ENCODE data around the gene SGSM1.
"Not testable (repeated sequence)": the region's sequence is repeated elsewhere in the genome, so short reads cannot be mapped to it uniquely, and the experiment has no call there.

Gene SGSM1

GRCh38 chr22:24837517-24837916 is 31.5 kb downstream of the SGSM1 start:
- not testable (repeated sequence) for H3K4me3 ChIP-seq (ENCODE audit: low read depth in 1 of 2, low read length in 2 of 2); H3K36me3 ChIP-seq (ENCODE audit: control insufficient read depth in 1 of 2, insufficient read depth in 2 of 2, low read length in 2 of 2); H3K9me3 ChIP-seq (ENCODE audit: control insufficient read depth in 1 of 2, low read length in 2 of 2); H3K9ac ChIP-seq (ENCODE audit: low read depth in 1 of 2, low read length in 2 of 2); H3K4me1 ChIP-seq (ENCODE audit: control insufficient read depth in 1 of 2, insufficient read depth in 2 of 2, low read length in 2 of 2); H3K27ac ChIP-seq (ENCODE audit: low read depth, low read length); H3K27me3 ChIP-seq (ENCODE audit: control insufficient read depth in 1 of 2, insufficient read depth in 2 of 2, low read length in 2 of 2)

GRCh38 chr22:24841261-24841660 is 35.2 kb downstream of the SGSM1 start:
- no peaks in the 10 kb centered on the region for H3K36me3 ChIP-seq (ENCODE audit: control insufficient read depth in 1 of 2, insufficient read depth in 2 of 2, low read length in 2 of 2)
- no peak overlapping the region for H3K27ac ChIP-seq (ENCODE audit: low read depth, low read length)
- no peaks in the 10 kb centered on the region for H3K27me3 ChIP-seq (ENCODE audit: control insufficient read depth in 1 of 2, insufficient read depth in 2 of 2, low read length in 2 of 2)
- no peak overlapping the region for H3K4me3 ChIP-seq (ENCODE audit: low read depth in 1 of 2, low read length in 2 of 2)
- no peaks in the 10 kb centered on the region for H3K4me1 ChIP-seq (ENCODE audit: control insufficient read depth in 1 of 2, insufficient read depth in 2 of 2, low read length in 2 of 2)
- H3K9me3 ChIP-seq (ENCODE audit: control insufficient read depth in 1 of 2, low read length in 2 of 2), result no peaks in the 10 kb centered on the region
- H3K9ac ChIP-seq (ENCODE audit: low read depth in 1 of 2, low read length in 2 of 2), result no peak overlapping the region

GRCh38 chr22:24843048-24843447 is 37.0 kb downstream of the SGSM1 start:
- Histone ChIP-seq H3K27ac (ENCODE audit: low read depth, low read length) (no peak overlapping the region), H3K9ac (ENCODE audit: low read depth in 1 of 2, low read length in 2 of 2) (no peak overlapping the region), H3K27me3 (ENCODE audit: control insufficient read depth in 1 of 2, insufficient read depth in 2 of 2, low read length in 2 of 2) (no peaks in the 10 kb centered on the region), H3K4me3 (ENCODE audit: low read depth in 1 of 2, low read length in 2 of 2) (no peak overlapping the region), H3K9me3 (ENCODE audit: control insufficient read depth in 1 of 2, low read length in 2 of 2) (no peaks in the 10 kb centered on the region), H3K36me3 (ENCODE audit: control insufficient read depth in 1 of 2, insufficient read depth in 2 of 2, low read length in 2 of 2) (no peaks in the 10 kb centered on the region), H3K4me1 (ENCODE audit: control insufficient read depth in 1 of 2, insufficient read depth in 2 of 2, low read length in 2 of 2) (no peaks in the 10 kb centered on the region)

- Histone ChIP-seq H3K4me1 (ENCODE audit: control insufficient read depth in 1 of 2, insufficient read depth in 2 of 2, low read length in 2 of 2) (no peaks in the 10 kb centered on the region), H3K36me3 (ENCODE audit: control insufficient read depth in 1 of 2, insufficient read depth in 2 of 2, low read length in 2 of 2) (no peaks in the 10 kb centered on the region), H3K4me3 (ENCODE audit: low read depth in 1 of 2, low read length in 2 of 2) (no peak overlapping the region), H3K9ac (ENCODE audit: low read depth in 1 of 2, low read length in 2 of 2) (no peak overlapping the region), H3K27ac (ENCODE audit: low read depth, low read length) (no peak overlapping the region), H3K9me3 (ENCODE audit: control insufficient read depth in 1 of 2, low read length in 2 of 2) (no peaks in the 10 kb centered on the region), H3K27me3 (ENCODE audit: control insufficient read depth in 1 of 2, insufficient read depth in 2 of 2, low read length in 2 of 2) (no peaks in the 10 kb centered on the region)
Observed at GRCh38 chr22:24845041-24845898, 39.3 kb downstream of the SGSM1 start.

GRCh38 chr22:24847490-24847889 is 41.5 kb downstream of the SGSM1 start:
- no peaks in the 10 kb centered on the region for H3K9me3 ChIP-seq (ENCODE audit: control insufficient read depth in 1 of 2, low read length in 2 of 2)
- no peaks in the 10 kb centered on the region for H3K36me3 ChIP-seq (ENCODE audit: control insufficient read depth in 1 of 2, insufficient read depth in 2 of 2, low read length in 2 of 2)
- H3K9ac ChIP-seq (ENCODE audit: low read depth in 1 of 2, low read length in 2 of 2), result no peak overlapping the region
- no peak overlapping the region for H3K4me3 ChIP-seq (ENCODE audit: low read depth in 1 of 2, low read length in 2 of 2)
- no peak overlapping the region for H3K27ac ChIP-seq (ENCODE audit: low read depth, low read length)
- H3K4me1 ChIP-seq (ENCODE audit: control insufficient read depth in 1 of 2, insufficient read depth in 2 of 2, low read length in 2 of 2), result no peaks in the 10 kb centered on the region
- no peaks in the 10 kb centered on the region for H3K27me3 ChIP-seq (ENCODE audit: control insufficient read depth in 1 of 2, insufficient read depth in 2 of 2, low read length in 2 of 2)

- Histone ChIP-seq H3K4me1 (ENCODE audit: control insufficient read depth in 1 of 2, insufficient read depth in 2 of 2, low read length in 2 of 2) (no peaks in the 10 kb centered on the region), H3K36me3 (ENCODE audit: control insufficient read depth in 1 of 2, insufficient read depth in 2 of 2, low read length in 2 of 2) (no peaks in the 10 kb centered on the region), H3K27ac (ENCODE audit: low read depth, low read length) (no peak overlapping the region), H3K9ac (ENCODE audit: low read depth in 1 of 2, low read length in 2 of 2) (no peak overlapping the region), H3K4me3 (ENCODE audit: low read depth in 1 of 2, low read length in 2 of 2) (no peak overlapping the region), H3K9me3 (ENCODE audit: control insufficient read depth in 1 of 2, low read length in 2 of 2) (no peaks in the 10 kb centered on the region), H3K27me3 (ENCODE audit: control insufficient read depth in 1 of 2, insufficient read depth in 2 of 2, low read length in 2 of 2) (no peaks in the 10 kb centered on the region)
Observed at GRCh38 chr22:24848559-24849168, 42.7 kb downstream of the SGSM1 start.

GRCh38 chr22:24855794-24856193 is 49.8 kb downstream of the SGSM1 start:
- Histone ChIP-seq H3K9me3 (ENCODE audit: control insufficient read depth in 1 of 2, low read length in 2 of 2) (no peaks in the 10 kb centered on the region), H3K4me1 (ENCODE audit: control insufficient read depth in 1 of 2, insufficient read depth in 2 of 2, low read length in 2 of 2) (no peaks in the 10 kb centered on the region), H3K27me3 (ENCODE audit: control insufficient read depth in 1 of 2, insufficient read depth in 2 of 2, low read length in 2 of 2) (no peaks in the 10 kb centered on the region), H3K4me3 (ENCODE audit: low read depth in 1 of 2, low read length in 2 of 2) (no peak overlapping the region), H3K27ac (ENCODE audit: low read depth, low read length) (no peak overlapping the region), H3K9ac (ENCODE audit: low read depth in 1 of 2, low read length in 2 of 2) (no peak overlapping the region), H3K36me3 (ENCODE audit: control insufficient read depth in 1 of 2, insufficient read depth in 2 of 2, low read length in 2 of 2) (no peaks in the 10 kb centered on the region)

GRCh38 chr22:24857576-24857975 is 51.6 kb downstream of the SGSM1 start:
- Histone ChIP-seq H3K27me3 (ENCODE audit: control insufficient read depth in 1 of 2, insufficient read depth in 2 of 2, low read length in 2 of 2) (no peaks in the 10 kb centered on the region), H3K9me3 (ENCODE audit: control insufficient read depth in 1 of 2, low read length in 2 of 2) (no peaks in the 10 kb centered on the region), H3K4me1 (ENCODE audit: control insufficient read depth in 1 of 2, insufficient read depth in 2 of 2, low read length in 2 of 2) (no peaks in the 10 kb centered on the region), H3K36me3 (ENCODE audit: control insufficient read depth in 1 of 2, insufficient read depth in 2 of 2, low read length in 2 of 2) (no peaks in the 10 kb centered on the region), H3K9ac (ENCODE audit: low read depth in 1 of 2, low read length in 2 of 2) (no peak overlapping the region), H3K4me3 (ENCODE audit: low read depth in 1 of 2, low read length in 2 of 2) (no peak overlapping the region), H3K27ac (ENCODE audit: low read depth, low read length) (no peak overlapping the region)

GRCh38 chr22:24859587-24859986 is 53.6 kb downstream of the SGSM1 start:
- no peak overlapping the region for H3K4me3 ChIP-seq (ENCODE audit: low read depth in 1 of 2, low read length in 2 of 2)
- H3K36me3 ChIP-seq (ENCODE audit: control insufficient read depth in 1 of 2, insufficient read depth in 2 of 2, low read length in 2 of 2), result no peaks in the 10 kb centered on the region
- no peaks in the 10 kb centered on the region for H3K9me3 ChIP-seq (ENCODE audit: control insufficient read depth in 1 of 2, low read length in 2 of 2)

GRCh38 chr22:24865508-24865907 is 59.5 kb downstream of the SGSM1 start:
- no peak overlapping the region for H3K27ac ChIP-seq (ENCODE audit: low read depth, low read length)
- H3K36me3 ChIP-seq (ENCODE audit: control insufficient read depth in 1 of 2, insufficient read depth in 2 of 2, low read length in 2 of 2), result no peaks in the 10 kb centered on the region
- no peaks in the 10 kb centered on the region for H3K4me1 ChIP-seq (ENCODE audit: control insufficient read depth in 1 of 2, insufficient read depth in 2 of 2, low read length in 2 of 2)
- no peak overlapping the region for H3K4me3 ChIP-seq (ENCODE audit: low read depth in 1 of 2, low read length in 2 of 2)
- H3K27me3 ChIP-seq (ENCODE audit: control insufficient read depth in 1 of 2, insufficient read depth in 2 of 2, low read length in 2 of 2), result no peaks in the 10 kb centered on the region
- H3K9ac ChIP-seq (ENCODE audit: low read depth in 1 of 2, low read length in 2 of 2), result no peak overlapping the region
- no peaks in the 10 kb centered on the region for H3K9me3 ChIP-seq (ENCODE audit: control insufficient read depth in 1 of 2, low read length in 2 of 2)

More at GRCh38 chr22:24859587-24859986, 53.6 kb downstream of the SGSM1 start:
- Histone ChIP-seq H3K27me3 (ENCODE audit: control insufficient read depth in 1 of 2, insufficient read depth in 2 of 2, low read length in 2 of 2) (no peaks in the 10 kb centered on the region), H3K27ac (ENCODE audit: low read depth, low read length) (no peak overlapping the region), H3K9ac (ENCODE audit: low read depth in 1 of 2, low read length in 2 of 2) (no peak overlapping the region), H3K4me1 (ENCODE audit: control insufficient read depth in 1 of 2, insufficient read depth in 2 of 2, low read length in 2 of 2) (no peaks in the 10 kb centered on the region)
